Activated CD8-positive, alpha-beta memory T cell treated with anti-CD3 and anti-CD28 coated beads for 24 hours (primary cell): Measurements from ENCODE around the gene PLEKHF1.
"Not testable (repeated sequence)": the region's sequence is repeated elsewhere in the genome, so short reads cannot be mapped to it uniquely, and the experiment has no call there.

Experiments used
- DNase-seq: peaks from one replicate; pipeline ENCODE4 v3.0.0-alpha.2; 2020

Gene PLEKHF1

DNA sequence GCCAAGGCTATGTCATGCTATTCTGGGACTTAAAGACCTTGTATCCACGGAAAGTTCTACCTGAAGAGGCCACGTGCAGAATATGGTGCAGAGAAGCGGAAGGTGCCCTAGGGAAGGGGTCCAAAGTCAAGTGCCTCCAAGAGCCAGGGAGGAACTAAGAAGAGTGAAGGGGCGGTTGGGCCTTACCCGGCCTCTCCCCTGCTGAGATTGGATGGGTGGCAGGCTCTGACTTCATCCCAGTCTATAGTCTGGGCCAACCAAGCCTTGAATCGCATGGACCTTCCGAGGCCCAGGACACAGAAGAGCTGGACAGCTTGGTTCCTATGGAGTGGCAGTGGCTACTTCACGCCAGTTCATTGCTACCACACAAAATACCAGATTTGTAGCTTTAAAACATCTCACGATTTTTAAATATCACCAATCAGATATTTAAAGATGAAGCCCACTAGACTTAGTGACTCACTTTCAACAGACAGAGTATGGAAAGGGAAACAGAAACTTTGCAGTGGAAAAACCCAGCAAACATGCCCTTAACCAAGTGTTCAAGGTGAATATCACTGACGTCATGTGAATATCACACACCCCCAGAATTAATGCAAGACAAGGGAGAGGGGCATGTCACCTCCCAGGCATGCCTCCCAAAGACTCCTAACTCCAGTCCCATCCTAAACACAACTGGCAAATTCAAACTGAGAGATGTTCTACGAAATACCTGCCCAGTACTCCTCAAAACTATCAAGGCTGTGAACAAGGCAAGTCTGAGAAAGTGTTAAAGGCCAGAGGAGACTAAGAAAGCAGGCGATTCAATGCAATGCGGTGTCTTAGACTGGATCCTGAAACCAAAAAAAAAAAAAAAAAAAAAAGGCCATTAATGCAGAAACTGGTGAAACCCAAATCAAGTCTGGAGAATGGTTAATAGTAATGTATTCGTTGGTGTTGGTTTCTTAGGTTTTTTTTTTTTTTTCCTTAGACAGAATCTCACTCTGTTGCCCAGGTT, 39.6 kb downstream of the PLEKHF1 start:
- peak; percentile 80 for DNase-seq

DNA sequence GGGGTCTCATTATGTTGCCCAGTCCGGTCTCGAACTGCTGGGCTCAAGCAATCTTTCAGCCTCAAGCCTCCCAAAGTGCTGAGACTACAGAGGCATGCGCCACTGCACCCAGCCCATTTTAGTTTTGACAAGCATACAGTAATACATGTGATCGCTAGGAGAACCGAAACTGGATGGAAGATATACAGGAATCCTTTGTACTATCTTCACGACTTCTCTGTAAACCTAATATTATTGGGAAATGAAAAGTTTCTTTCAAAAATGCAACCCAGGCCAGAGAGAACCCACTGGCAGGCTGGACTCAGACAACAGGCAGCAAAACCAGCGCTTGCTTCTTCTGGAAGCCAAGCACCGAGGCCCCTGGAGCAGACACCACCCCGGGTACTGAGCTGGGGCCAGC, 40.4 kb downstream of the PLEKHF1 start:
- no peak for DNase-seq

DNA sequence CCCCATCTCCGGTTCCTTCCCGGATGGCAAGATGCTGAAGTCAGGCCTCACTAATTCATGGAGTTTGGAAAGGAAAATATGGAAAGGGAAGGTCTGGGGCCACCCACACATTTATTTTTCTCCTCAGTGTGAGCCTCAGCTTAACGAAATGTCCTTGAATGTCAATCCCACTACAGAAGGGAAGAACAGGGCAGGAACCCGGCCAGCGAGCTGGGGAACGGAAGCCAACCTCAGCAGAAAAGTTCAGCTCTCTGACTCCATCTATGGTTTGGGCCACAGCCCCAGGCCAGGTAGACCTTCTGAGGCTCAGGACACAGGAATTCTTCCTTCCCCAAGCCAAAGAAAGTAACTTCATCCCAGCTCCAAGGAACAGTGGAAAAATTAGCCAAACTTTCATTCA, 41.4 kb downstream of the PLEKHF1 start:
- DNase-seq = no peak

DNA sequence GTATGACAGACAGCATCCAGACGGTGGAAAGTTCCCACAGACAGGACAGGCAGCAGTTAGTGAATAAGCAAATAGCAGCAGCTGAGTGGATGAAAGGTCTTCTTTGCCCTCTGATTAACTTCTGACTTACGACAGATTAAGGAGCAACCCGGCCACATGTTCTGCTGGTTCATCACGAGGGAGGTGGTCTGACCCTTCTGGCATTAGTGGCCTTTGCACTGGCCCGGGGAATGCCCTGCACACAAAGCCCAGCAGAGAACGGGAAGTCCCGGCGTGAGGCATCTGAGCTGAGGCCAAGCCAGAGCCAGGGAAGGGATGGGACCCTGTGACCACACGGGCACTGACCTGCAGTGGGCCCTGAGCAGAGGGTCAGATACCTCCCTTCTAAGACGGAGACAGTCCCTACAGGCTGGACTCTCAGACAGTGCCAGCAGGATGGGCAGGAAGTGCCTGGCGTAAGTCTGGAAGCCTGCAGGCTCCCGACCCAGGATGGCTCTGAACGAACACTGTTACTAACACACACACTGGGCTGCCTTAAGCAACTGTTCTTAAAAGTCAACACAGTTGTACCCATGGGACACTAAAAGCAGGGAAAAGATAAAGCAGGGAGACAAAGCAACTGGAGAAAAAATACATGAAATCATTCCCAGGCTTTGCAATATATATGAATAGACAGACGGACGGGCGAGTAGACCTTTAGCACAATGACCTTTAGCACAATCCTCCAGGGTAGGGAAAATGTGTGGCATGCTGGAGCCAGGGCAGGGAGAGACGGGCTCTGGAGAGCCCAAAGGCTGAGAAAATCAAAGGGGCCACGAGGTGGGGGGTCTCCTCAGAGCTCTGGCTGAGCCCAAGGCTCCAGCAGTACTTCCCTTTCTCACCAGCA, 43.5 kb downstream of the PLEKHF1 start:
- no peak for DNase-seq

DNA sequence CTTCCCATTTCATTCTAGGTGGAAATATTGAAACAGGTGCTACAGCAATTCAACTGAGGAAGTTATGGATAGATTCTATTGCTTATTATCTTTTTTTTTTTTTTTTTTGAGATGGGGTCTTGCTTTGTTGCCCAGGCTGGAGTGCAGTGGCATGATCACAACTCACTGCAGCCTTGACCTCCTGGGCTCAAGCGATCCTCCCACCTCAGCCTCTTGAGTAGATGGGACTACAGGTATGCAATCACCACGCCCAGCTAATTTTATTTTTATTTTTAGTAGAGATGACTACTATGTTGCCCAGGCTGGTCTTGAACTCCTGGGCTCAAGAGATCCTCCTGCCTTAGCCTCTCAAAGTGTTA, 44.2 kb downstream of the PLEKHF1 start:
- not testable (repeated sequence) for DNase-seq

DNA sequence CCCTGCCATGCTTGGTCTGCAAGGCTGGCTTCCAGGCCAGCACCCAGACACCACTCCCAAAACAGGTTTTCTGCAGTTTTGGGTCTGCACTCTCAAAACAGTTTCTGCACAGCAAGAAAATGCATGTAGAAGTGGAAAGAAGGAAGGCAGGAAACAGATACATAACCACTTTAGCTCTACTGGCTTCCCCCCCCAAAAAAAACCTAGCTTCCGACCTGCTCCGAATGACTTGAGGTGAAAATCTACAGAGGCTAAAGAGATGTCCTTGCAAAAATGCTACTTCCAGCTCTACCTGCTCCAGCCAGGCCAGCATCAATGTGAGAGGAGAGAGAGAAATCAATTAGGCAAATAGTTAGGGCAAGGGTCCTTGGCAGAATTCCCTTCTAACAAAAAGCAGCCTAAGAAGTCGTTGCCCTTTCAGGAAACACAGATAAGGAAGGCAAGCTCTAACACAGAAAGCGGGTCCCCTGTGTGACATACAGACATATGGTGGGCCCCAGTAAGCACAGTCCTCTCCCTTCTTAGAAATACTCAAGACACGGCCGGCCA, 46.4 kb downstream of the PLEKHF1 start:
- DNase-seq = no peak

DNA sequence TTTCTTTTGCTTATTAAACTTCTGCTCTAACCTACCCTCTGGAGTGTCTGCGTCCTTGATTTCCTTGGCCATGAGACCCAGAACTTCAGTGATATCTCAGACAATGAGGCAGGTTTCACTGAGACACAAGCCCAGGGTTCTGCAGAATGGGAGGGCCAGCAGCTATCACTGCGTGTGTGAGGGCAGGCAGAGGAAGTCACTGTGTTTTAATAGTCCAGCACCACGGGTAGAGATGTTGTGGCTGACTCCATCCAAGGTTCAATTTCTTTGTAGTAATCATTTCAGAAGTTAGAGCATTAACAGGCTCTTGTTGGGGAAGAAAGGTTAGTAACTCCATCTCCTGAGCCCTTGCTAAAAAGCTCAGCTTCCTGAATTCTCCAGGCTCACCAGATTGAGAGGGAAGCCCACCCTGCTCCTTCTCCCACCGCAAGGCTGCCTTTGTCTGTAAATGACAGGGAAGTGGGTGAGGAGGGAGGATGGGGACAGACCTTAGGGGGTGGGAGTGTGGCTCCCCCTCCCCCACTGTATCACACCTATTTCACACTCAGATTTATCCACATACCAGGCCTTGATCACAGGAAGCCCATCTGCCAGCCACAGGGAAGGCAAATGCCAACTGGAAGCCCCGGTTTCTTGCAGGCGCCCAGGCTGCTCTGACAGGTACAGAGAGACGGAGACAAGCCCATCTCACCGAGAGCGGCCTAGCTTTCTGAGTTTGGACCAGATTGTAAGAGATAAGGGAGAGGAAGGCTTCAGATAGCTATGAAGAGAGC, 47.7 kb downstream of the PLEKHF1 start:
- no peak for DNase-seq

DNA sequence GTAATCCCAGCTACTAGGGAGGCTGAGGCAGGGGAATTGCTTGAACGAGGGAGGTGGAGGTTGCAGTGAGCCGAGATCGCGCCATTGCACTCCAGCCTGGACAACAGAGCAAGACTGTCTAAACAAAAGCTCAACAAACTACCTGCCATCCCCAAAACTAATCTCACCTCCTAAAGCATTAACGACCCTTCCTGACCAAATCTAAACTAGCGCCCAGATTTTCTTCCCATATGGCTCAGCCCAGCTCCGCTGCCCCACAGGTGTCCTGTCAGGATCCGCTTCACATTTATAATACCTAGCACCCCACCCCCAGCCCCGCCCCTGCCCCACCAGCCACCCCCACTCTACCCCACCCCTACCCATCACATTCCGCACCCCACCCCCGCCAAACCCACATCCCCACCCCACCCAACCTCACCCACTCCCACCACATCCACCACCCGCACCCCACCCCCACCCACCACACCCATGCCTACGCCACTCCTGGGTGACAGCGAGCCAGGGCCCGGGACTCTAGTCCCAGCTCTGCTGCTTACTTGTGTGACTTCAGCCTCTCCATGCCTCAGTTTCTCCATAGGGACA, 49.2 kb downstream of the PLEKHF1 start:
- DNase-seq = peak; percentile 87

DNA sequence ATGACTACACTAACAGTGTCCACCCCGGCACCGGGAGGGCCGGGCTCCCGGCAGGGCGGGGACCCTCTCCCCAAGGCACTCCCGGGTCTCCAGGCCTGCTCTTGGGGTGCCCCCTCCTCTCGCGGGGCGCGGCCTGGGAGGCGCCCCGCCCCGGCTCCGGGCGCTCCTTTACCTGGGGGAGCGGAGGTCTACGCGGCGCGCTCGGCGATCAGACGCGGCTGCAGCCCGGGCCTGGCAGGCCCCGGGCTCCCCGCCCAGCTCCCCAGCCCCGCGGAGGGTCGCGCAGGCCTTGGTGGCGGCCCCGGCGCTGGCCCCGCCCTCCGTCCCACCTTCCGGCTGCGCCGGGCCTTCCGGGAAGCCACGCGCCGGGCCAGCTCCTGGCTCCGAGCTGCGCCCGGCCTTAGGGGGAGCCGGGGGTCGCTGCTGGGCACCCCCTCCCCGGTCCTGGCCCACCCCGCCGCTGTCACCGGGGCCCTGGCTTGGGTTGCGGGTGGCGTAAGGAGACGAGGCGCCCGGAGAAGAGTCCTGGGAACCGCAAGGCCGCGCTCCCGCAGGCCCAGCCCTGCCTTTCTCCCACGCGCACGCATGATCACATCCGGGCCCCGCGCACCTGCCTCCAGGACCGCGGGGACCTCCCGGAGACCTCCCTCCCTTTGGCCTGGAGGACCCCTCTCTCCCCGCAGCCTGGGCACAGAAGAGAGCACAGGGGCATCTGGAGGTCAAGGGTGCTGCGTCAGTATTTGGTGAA, 49.9 kb downstream of the PLEKHF1 start, which contains the start of gene C19orf12:
Gene C19orf12 (minus strand): TSS at position 309 of the 748 bp plus-strand sequence. CDS start 6,848 bp downstream, outside the sequence.
- DNase-seq = peak; percentile 89

DNA sequence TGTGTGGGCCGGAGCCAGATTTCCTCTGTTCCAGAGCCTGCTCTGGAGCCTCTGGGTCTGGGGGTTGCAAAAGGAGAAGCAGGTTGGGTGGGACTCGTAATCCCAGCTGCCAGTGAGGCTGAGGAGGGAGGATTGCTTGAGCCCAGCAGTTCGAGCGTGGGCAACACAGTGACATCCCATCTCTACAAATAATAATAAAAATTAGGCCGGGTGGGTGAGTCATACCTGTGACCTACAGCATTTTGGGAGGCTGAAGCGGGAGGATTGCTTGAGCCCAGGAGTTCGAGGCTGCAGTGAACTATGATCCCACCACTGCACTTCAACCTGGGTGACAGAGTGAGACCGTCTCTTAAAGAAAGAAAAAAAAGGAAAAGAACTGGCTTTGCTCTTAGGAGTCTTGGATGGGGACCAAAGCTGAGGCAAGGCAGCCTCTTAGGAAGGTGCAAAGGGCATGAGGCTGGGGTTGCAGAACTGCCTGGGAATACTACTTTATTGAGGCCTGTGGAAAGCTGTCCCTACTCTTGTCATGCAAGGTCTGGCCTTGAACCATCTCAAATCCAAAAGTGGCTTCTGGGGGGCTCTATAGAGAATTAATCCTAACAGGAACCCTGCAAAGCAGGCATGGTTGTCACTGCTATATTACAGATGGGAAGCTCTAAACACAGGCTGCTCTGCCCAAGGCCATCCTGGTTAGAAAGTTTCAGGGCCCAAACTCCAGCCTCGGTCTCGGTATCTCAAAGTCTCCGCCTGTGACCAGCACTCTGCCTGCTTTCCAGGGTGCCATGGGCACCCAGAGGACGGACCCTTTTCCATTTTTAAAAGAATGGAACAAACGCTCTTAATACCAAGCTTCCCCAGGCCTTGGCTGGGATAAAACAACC, 50.7 kb downstream of the PLEKHF1 start:
- no peak for DNase-seq

DNA sequence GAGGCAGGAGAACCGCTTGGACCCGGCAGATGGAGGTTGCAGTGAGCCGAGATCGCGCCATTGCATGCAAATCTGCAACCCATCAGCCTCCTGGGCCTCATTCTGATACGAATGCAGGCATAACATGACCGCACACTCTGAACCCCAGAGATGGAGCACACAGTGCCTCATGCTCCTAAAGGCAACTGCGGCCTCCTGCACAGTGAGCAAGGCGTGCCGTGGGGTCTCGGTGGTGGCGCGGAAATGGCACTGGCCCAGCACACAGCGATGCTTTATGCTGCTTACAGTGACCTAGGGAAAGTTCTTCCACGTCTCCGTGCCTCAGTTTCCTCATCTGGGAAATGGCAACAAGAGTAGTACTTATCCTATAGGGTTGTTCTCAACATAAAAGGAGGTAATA, 51.8 kb downstream of the PLEKHF1 start:
- no peak for DNase-seq

DNA sequence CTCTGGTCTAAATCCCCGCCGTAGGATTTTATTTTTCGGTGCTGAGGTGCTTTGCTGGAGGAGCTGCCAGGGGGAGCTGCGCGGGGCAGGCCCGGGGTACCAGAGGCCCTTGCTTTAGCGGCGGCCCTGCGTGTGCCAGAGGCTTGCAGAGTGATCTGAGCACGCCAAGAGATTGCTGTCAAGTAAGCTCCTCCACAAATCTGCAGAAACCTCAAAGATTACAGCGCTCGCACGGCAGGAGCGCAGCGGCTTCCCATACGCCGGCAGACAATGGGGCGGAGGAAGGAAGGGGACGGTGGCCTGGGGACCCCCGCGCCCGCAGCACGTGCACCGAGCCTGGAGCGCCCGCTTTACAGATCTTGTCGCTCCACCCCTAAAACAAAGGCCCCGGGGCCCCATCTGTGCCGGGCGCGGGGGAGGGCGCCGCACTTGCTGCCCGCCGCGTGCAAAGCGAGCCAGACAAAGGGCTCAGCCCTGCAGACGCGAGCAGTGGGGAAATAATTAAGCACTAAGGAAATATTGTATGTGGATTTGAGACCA, 58.9 kb downstream of the PLEKHF1 start:
- peak; percentile 76 for DNase-seq

DNA sequence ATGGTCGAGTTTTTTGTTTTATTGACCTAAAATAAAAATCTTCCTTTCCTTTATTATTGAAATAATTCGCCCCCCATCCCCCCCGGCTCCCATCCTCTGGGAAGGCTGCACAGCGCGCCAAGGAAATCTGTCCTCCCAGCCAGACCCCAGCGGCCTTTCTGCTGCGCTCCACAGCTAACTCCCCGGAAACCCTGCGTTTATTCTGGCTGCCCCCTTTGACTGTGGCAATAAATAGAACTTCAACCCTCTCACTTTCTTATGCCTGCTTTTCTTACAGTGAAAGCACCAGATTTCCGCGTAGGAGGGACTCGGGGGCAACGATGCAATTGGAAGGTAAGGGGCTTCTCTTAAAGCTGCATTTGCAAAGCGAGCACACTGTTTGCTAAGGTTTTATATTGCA, 59.5 kb downstream of the PLEKHF1 start:
- DNase-seq = no peak
